Right atrium auricular region (tissue), 2 donors: ENCODE measurements around the gene TMEM154. TPM values are rescaled to one million over a fixed set of nuclear protein-coding genes. Genes with fewer than 3 reads are reported as not detected.

Source experiments
- DNase-seq: peaks from one replicate; pipeline ENCODE4 v3.0.0-alpha.2; 2019; ENCODE audit warnings: low spot score
- H3K27ac ChIP-seq, 2 donors: fragments of 200-600 bp; sonication (generic); 1 replicate in 1 of 2; 2 replicates in 1 of 2; pipeline ENCODE4 v1.5.1; 2016 to 2019
- H3K27me3 ChIP-seq, 2 donors: fragments of 200-600 bp; sonication (generic); one replicate each; pipeline versions ENCODE4 v1.5.1 to v1.6.0; 2017 to 2019
- H3K36me3 ChIP-seq: fragments of 200-600 bp; sonication (generic); one replicate; pipeline ENCODE4 v1.5.1; 2016
- H3K4me1 ChIP-seq, 2 donors: fragments of 200-600 bp; sonication (generic); one replicate each; pipeline versions ENCODE4 v1.5.1 to v1.6.0; 2017 to 2019
- H3K4me3 ChIP-seq, 2 donors: fragments of 200-600 bp; sonication (generic); 1 replicate in 1 of 2; 2 replicates in 1 of 2; pipeline ENCODE4 v1.5.1; 2017 to 2019; ENCODE audit warnings: mild to moderate bottlenecking in 1 of 2, moderate library complexity in 1 of 2
- H3K9me3 ChIP-seq, 2 donors: fragments of 200-600 bp; sonication (generic); one replicate each; pipeline ENCODE4 v1.5.1; 2019
- CTCF ChIP-seq, 2 donors: fragments of 200-600 bp; sonication (generic); IDR thresholded peaks; one replicate each; pipeline ENCODE4 v1.5.1; 2019; ENCODE audit warnings: antibody characterized with exemption in 2 of 2
- total RNA-seq, 2 donors: library from RNA; depleted of rRNA; stranded (reverse); fragments of >200 nt; gene quantifications; one replicate each; pipeline ENCODE4 v1.1.0, GENCODE V29; 2016

TMEM154 gene
- total RNA-seq, 2 donors from 2014 or later: 1.4 to 2.0 TPM

DNA sequence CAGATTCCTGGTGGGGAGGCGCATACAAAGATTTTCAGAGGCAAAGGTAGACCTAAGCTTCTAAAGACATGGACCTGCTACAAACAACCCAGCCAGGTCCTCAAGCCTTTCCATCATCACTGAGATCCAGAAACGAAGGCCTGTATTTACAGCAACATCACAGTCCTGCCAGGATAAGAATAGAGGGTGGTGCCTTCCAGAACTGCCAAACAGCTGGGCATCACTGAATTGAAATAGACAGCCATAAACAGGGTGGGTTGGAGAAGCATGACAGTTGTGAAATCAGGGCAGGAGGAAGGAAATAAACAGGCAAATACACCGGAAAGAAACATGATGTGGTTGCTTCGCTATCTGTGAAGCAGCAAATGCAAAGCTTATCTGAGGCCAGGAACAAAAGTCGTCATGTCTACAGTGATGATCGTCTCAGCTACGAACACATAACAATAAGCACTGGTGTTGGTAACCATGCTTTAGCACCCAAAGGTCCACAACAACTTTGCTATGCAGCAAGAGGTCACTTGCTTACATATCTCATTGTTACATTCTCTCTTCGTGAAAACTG lies 6.7 kb upstream of the TMEM154 start:
- Histone ChIP-seq H3K27me3 (no peaks in the 10 kb centered on the region), H3K36me3 (no peaks in the 10 kb centered on the region), H3K4me1 (peaks cover 0 to 23% of the 10 kb centered on the region in 2 donors), H3K9me3 (no peaks in the 10 kb centered on the region), H3K4me3 (no peak overlapping the region), H3K27ac (no peak overlapping the region)
- TF ChIP-seq CTCF (IDR thresholded peaks at IDR 0.05): no peak
- DNase-seq: no peak

DNA sequence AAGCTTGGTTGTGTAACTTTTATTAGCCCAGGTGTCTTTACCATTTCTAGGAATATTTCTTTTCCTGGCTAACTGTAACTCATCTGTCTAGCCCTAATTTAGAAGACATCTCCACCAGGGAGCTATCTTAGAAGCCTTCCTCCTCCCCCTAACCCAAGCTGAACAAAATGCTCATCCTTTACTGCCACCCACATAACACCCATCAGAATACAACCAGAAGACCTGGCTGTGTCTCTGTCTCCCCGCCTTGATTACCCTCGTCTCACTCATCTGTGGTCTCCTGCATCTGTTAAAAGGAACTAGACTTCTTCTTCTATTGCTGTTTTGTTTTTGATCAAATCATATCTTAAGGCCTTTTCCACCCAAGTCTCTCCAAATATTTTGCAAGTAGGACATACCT lies 4.8 kb upstream of the TMEM154 start:
- Histone ChIP-seq H3K36me3 (no peaks in the 10 kb centered on the region), H3K4me3 (no peak overlapping the region), H3K27me3 (no peaks in the 10 kb centered on the region), H3K4me1 (peaks cover 0 to 18% of the 10 kb centered on the region in 2 donors), H3K27ac (no peak overlapping the region), H3K9me3 (no peaks in the 10 kb centered on the region)
- no peak for DNase-seq
- TF ChIP-seq CTCF (IDR thresholded peaks at IDR 0.05): no peak

DNA sequence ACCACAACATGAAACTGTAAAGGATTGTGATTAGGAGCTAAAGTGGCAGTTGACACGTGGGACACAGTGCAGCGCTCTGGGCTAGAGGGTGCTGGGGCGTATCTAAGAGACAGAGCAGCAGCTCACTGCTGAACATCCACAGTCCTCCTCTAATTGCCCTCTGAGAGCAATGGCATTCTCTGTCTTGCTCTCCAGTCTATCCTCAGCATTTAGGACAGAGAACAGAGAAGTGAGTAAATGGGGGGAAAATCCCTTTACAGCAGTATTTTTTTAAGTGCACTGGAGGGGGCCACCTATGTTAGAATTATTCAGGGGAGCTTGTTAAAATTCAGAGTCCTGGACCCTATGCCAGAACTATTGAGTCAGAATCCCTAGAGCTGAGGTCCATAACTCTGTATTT lies 4.2 kb upstream of the TMEM154 start:
- Histone ChIP-seq H3K27ac (no peak overlapping the region), H3K27me3 (no peaks in the 10 kb centered on the region)
- no peak for DNase-seq

GRCh38 chr4:152682143-152682941 lies 2.5 kb upstream of the TMEM154 start:
- DNase-seq: no peak
- H3K27me3 ChIP-seq: no peaks in the 10 kb centered on the region
- peaks cover 0 to 13% of the 10 kb centered on the region in 2 donors for H3K4me1 ChIP-seq
- no peaks in the 10 kb centered on the region for H3K9me3 ChIP-seq
- no peak overlapping the region for H3K4me3 ChIP-seq
- TF ChIP-seq CTCF (IDR thresholded peaks at IDR 0.05): no peak
- H3K27ac ChIP-seq: no peak overlapping the region
- H3K36me3 ChIP-seq: no peaks in the 10 kb centered on the region

More for the DNA sequence above, 4.2 kb upstream of the TMEM154 start:
- Histone ChIP-seq H3K9me3 (no peaks in the 10 kb centered on the region), H3K4me1 (peaks cover 0 to 19% of the 10 kb centered on the region in 2 donors), H3K4me3 (no peak overlapping the region), H3K36me3 (no peaks in the 10 kb centered on the region)
- TF ChIP-seq CTCF (IDR thresholded peaks at IDR 0.05): no peak

- no peak overlapping the region for H3K4me3 ChIP-seq
- no peaks in the 10 kb centered on the region for H3K36me3 ChIP-seq
- H3K27ac ChIP-seq: no peak overlapping the region
- no peak for DNase-seq
- no peaks in the 10 kb centered on the region for H3K27me3 ChIP-seq
- H3K4me1 ChIP-seq: peaks cover 0 to 13% of the 10 kb centered on the region in 2 donors
- no peak for TF ChIP-seq CTCF (IDR thresholded peaks at IDR 0.05)
- H3K9me3 ChIP-seq: no peaks in the 10 kb centered on the region
These were observed 1.3 kb upstream of the TMEM154 start for GRCh38 chr4:152680988-152681603.
